Measurements from ENCODE around the gene GOLIM4.
"Not testable (repeated sequence)": the region's sequence is repeated elsewhere in the genome, so short reads cannot be mapped to it uniquely, and the experiment has no call there.

DNA sequence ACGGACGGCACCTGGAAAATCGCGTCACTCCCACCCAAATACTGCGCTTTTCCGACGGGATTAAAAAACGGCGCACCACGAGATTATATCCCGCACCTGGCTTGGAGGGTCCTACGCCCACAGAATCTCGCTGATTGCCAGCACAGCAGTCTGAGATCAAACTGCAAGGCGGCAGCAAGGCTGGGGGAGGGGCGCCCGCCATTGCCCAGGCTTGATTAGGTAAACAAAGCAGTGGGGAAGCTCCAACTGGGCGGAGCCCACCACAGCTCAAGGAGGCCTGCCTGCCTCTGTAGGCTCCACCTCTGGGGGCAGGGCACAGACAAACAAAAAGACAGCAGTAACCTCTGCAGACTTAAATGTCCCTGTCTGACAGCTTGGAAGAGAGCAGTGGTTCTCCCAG is 84.4 kb downstream of the GOLIM4 start:
- TF ChIP-seq NFIC (IDR thresholded peaks at IDR 0.05; ENCODE audit: low read length); WIZ (CRISPR knock-in tag; IDR thresholded peaks at IDR 0.05); CREB1 (IDR thresholded peaks at IDR 0.05); CREB1 (CRISPR knock-in tag; IDR thresholded peaks at IDR 0.05); ELF4 (CRISPR knock-in tag; IDR thresholded peaks at IDR 0.05; ENCODE audit: borderline replicate concordance); EED (CRISPR knock-in tag; IDR thresholded peaks at IDR 0.05); JUN (CRISPR knock-in tag; IDR thresholded peaks at IDR 0.05); RBFOX2 (IDR thresholded peaks at IDR 0.05; ENCODE audit: low read depth, low read length): not testable (repeated sequence)
- TF ChIP-seq, protein P1, sequence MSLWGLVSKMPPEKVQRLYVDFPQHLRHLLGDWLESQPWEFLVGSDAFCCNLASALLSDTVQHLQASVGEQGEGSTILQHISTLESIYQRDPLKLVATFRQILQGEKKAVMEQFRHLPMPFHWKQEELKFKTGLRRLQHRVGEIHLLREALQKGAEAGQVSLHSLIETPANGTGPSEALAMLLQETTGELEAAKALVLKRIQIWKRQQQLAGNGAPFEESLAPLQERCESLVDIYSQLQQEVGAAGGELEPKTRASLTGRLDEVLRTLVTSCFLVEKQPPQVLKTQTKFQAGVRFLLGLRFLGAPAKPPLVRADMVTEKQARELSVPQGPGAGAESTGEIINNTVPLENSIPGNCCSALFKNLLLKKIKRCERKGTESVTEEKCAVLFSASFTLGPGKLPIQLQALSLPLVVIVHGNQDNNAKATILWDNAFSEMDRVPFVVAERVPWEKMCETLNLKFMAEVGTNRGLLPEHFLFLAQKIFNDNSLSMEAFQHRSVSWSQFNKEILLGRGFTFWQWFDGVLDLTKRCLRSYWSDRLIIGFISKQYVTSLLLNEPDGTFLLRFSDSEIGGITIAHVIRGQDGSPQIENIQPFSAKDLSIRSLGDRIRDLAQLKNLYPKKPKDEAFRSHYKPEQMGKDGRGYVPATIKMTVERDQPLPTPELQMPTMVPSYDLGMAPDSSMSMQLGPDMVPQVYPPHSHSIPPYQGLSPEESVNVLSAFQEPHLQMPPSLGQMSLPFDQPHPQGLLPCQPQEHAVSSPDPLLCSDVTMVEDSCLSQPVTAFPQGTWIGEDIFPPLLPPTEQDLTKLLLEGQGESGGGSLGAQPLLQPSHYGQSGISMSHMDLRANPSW (CRISPR knock-in tag; IDR thresholded peaks at IDR 0.05; ENCODE audit: borderline replicate concordance) = not testable (repeated sequence)
- TF ChIP-seq, protein P2, sequence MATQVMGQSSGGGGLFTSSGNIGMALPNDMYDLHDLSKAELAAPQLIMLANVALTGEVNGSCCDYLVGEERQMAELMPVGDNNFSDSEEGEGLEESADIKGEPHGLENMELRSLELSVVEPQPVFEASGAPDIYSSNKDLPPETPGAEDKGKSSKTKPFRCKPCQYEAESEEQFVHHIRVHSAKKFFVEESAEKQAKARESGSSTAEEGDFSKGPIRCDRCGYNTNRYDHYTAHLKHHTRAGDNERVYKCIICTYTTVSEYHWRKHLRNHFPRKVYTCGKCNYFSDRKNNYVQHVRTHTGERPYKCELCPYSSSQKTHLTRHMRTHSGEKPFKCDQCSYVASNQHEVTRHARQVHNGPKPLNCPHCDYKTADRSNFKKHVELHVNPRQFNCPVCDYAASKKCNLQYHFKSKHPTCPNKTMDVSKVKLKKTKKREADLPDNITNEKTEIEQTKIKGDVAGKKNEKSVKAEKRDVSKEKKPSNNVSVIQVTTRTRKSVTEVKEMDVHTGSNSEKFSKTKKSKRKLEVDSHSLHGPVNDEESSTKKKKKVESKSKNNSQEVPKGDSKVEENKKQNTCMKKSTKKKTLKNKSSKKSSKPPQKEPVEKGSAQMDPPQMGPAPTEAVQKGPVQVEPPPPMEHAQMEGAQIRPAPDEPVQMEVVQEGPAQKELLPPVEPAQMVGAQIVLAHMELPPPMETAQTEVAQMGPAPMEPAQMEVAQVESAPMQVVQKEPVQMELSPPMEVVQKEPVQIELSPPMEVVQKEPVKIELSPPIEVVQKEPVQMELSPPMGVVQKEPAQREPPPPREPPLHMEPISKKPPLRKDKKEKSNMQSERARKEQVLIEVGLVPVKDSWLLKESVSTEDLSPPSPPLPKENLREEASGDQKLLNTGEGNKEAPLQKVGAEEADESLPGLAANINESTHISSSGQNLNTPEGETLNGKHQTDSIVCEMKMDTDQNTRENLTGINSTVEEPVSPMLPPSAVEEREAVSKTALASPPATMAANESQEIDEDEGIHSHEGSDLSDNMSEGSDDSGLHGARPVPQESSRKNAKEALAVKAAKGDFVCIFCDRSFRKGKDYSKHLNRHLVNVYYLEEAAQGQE (IDR thresholded peaks at IDR 0.05; ENCODE audit: borderline replicate concordance in 1 of 2, low read depth in 1 of 2, low read length in 2 of 2) = not testable (repeated sequence)
- TF ChIP-seq, protein P3, sequence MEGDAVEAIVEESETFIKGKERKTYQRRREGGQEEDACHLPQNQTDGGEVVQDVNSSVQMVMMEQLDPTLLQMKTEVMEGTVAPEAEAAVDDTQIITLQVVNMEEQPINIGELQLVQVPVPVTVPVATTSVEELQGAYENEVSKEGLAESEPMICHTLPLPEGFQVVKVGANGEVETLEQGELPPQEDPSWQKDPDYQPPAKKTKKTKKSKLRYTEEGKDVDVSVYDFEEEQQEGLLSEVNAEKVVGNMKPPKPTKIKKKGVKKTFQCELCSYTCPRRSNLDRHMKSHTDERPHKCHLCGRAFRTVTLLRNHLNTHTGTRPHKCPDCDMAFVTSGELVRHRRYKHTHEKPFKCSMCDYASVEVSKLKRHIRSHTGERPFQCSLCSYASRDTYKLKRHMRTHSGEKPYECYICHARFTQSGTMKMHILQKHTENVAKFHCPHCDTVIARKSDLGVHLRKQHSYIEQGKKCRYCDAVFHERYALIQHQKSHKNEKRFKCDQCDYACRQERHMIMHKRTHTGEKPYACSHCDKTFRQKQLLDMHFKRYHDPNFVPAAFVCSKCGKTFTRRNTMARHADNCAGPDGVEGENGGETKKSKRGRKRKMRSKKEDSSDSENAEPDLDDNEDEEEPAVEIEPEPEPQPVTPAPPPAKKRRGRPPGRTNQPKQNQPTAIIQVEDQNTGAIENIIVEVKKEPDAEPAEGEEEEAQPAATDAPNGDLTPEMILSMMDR (CRISPR knock-in tag; IDR thresholded peaks at IDR 0.05) = not testable (repeated sequence)
- TF ChIP-seq, protein P4, sequence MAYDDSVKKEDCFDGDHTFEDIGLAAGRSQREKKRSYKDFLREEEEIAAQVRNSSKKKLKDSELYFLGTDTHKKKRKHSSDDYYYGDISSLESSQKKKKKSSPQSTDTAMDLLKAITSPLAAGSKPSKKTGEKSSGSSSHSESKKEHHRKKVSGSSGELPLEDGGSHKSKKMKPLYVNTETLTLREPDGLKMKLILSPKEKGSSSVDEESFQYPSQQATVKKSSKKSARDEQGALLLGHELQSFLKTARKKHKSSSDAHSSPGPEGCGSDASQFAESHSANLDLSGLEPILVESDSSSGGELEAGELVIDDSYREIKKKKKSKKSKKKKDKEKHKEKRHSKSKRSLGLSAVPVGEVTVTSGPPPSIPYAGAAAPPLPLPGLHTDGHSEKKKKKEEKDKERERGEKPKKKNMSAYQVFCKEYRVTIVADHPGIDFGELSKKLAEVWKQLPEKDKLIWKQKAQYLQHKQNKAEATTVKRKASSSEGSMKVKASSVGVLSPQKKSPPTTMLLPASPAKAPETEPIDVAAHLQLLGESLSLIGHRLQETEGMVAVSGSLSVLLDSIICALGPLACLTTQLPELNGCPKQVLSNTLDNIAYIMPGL (CRISPR knock-in tag; IDR thresholded peaks at IDR 0.05; ENCODE audit: borderline replicate concordance in 1 of 2, low read depth in 1 of 2) = not testable (repeated sequence)

All from HepG2 (cell line).